ENCODE results near the gene ISM1. TPM values are rescaled to one million over a fixed set of nuclear protein-coding genes. Genes with fewer than 3 reads are reported as not detected.

The ISM1 gene
- total and polyA plus RNA-seq, 2 of the 13 experiments (the other 11 are each of a cell fraction or from before 2014, with no cell fraction given): 0.40 to 1.4 TPM

- TF ChIP-seq ZNF83 (CRISPR knock-in tag; IDR thresholded peaks at IDR 0.05; ENCODE audit: borderline replicate concordance) (no peak), SETDB1 (CRISPR knock-in tag; IDR thresholded peaks at IDR 0.05; ENCODE audit: borderline replicate concordance) (no peak), ZFP36L2 (CRISPR knock-in tag; IDR thresholded peaks at IDR 0.05) (no peak), MXD1 (CRISPR knock-in tag; IDR thresholded peaks at IDR 0.05) (peak; percentile 95), NR3C1 (CRISPR knock-in tag; IDR thresholded peaks at IDR 0.05) (no peak), ZBTB4 (CRISPR knock-in tag; IDR thresholded peaks at IDR 0.05; ENCODE audit: borderline replicate concordance) (no peak), CC2D1A (CRISPR knock-in tag; IDR thresholded peaks at IDR 0.05) (no peak), ZNF512B (CRISPR knock-in tag; IDR thresholded peaks at IDR 0.05; ENCODE audit: borderline replicate concordance) (peak; percentile 56; the same call in 1 of the 2 replicates), KDM3A (CRISPR knock-in tag; IDR thresholded peaks at IDR 0.05; ENCODE audit: low read depth) (peak; percentile 23; the same call in 1 of the 2 replicates), KAT8 (CRISPR knock-in tag; IDR thresholded peaks at IDR 0.05) (no peak), ETV5 (CRISPR knock-in tag; IDR thresholded peaks at IDR 0.05; ENCODE audit: borderline replicate concordance) (0 out of 2 replicates have a peak, but pooled peaks have one; percentile 49)
- TF ChIP-seq, protein P1, sequence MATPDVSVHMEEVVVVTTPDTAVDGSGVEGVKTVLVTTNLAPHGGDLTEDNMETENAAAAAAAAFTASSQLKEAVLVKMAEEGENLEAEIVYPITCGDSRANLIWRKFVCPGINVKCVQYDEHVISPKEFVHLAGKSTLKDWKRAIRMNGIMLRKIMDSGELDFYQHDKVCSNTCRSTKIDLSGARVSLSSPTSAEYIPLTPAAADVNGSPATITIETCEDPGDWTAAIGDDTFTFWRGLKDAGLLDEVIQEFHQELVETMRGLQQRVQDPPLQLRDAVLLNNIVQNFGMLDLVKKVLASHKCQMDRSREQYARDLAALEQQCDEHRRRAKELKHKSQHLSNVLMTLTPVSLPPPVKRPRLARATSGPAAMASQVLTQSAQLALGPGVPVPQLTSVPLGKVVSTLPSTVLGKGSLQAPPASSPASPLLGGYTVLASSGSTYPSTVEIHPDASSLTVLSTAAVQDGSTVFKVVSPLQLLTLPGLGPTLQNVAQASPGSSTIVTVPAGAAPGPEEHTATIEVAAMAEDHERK (CRISPR knock-in tag; IDR thresholded peaks at IDR 0.05; ENCODE audit: low read depth): no peak
- TF ChIP-seq, protein P2, sequence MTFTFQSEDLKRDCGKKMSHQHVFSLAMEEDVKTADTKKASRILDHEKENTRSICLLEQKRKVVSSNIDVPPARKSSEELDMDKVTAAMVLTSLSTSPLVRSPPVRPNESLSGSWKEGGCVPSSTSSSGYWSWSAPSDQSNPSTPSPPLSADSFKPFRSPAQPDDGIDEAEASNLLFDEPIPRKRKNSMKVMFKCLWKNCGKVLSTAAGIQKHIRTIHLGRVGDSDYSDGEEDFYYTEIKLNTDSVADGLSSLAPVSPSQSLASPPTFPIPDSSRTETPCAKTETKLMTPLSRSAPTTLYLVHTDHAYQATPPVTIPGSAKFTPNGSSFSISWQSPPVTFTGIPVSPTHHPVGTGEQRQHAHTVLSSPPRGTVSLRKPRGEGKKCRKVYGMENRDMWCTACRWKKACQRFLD (CRISPR knock-in tag; IDR thresholded peaks at IDR 0.05; ENCODE audit: borderline replicate concordance): peak; percentile 96
- TF ChIP-seq, protein P3, sequence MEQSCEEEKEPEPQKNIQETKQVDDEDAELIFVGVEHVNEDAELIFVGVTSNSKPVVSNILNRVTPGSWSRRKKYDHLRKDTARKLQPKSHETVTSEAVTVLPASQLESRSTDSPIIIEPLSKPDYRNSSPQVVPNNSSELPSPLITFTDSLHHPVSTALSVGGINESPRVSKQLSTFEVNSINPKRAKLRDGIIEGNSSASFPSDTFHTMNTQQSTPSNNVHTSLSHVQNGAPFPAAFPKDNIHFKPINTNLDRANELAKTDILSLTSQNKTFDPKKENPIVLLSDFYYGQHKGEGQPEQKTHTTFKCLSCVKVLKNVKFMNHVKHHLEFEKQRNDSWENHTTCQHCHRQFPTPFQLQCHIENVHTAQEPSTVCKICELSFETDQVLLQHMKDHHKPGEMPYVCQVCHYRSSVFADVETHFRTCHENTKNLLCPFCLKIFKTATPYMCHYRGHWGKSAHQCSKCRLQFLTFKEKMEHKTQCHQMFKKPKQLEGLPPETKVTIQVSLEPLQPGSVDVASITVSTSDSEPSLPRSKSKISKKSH (CRISPR knock-in tag; IDR thresholded peaks at IDR 0.05; ENCODE audit: borderline replicate concordance): peak; percentile 85
- TF ChIP-seq, protein P4, sequence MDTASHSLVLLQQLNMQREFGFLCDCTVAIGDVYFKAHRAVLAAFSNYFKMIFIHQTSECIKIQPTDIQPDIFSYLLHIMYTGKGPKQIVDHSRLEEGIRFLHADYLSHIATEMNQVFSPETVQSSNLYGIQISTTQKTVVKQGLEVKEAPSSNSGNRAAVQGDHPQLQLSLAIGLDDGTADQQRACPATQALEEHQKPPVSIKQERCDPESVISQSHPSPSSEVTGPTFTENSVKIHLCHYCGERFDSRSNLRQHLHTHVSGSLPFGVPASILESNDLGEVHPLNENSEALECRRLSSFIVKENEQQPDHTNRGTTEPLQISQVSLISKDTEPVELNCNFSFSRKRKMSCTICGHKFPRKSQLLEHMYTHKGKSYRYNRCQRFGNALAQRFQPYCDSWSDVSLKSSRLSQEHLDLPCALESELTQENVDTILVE (CRISPR knock-in tag; IDR thresholded peaks at IDR 0.05): no peak
Measured at GRCh38 chr20:13220194-13220903, 725 bp upstream of the ISM1 start (continued).

Data from HepG2 (cell line).